Progenitor cell of endocrine pancreas (in vitro differentiated cells): ENCODE data around the gene PRR14. TPM values are rescaled to one million over a fixed set of nuclear protein-coding genes. Genes with fewer than 3 reads are reported as not detected.

Experiments
- DNase-seq: peaks from one replicate; pipeline ENCODE4 v3.0.0; 2021; ENCODE audit warnings: low spot score; ENCODE audit not compliant: unreplicated experiment
- H3K27ac Mint-ChIP-seq: 2 replicates; pipeline ENCODE4 v1.8.0; 2021; ENCODE audit warnings: mild to moderate bottlenecking, moderate library complexity, mixed read lengths
- H3K27me3 Mint-ChIP-seq: 2 replicates; pipeline ENCODE4 v1.8.0; 2021; ENCODE audit warnings: mixed read lengths
- H3K36me3 Mint-ChIP-seq: 2 replicates; pipeline ENCODE4 v1.8.0; 2022; ENCODE audit warnings: mixed read lengths; ENCODE audit not compliant: insufficient read depth
- H3K4me1 Mint-ChIP-seq: 2 replicates; pipeline ENCODE4 v1.8.0; 2021; ENCODE audit warnings: low read depth, mixed read lengths
- H3K4me3 Mint-ChIP-seq: 2 replicates; pipeline ENCODE4 v1.8.0; 2021; ENCODE audit warnings: low read depth, mild to moderate bottlenecking, moderate library complexity, mixed read lengths
- H3K9me3 Mint-ChIP-seq: 2 replicates; pipeline ENCODE4 v1.8.0; 2021; ENCODE audit warnings: low read depth, mixed read lengths
- total RNA-seq: library from RNA; stranded (reverse); gene quantifications from 2 replicates; pipeline ENCODE4 v1.2.1, GENCODE V29; 2021
- TF ChIP-seq, protein P1 (sequence below): fragments of 200-600 bp; sonication (generic); IDR thresholded peaks from one replicate; pipeline ENCODE4 v1.5.0; 2021; ENCODE audit warnings: antibody characterized with exemption, mild to moderate bottlenecking; ENCODE audit not compliant: unreplicated experiment

The PRR14 gene
- total RNA-seq, 1 donor from 2014 or later: 58.7 TPM

- H3K9me3 Mint-ChIP-seq: peaks cover 4% of the 10 kb centered on the region
- no peaks in the 10 kb centered on the region for H3K27me3 Mint-ChIP-seq
- peak overlapping the region; percentile 13 for H3K27ac Mint-ChIP-seq
- H3K36me3 Mint-ChIP-seq: peaks cover 31% of the 10 kb centered on the region
- peaks cover 5% of the 10 kb centered on the region for H3K4me1 Mint-ChIP-seq
- DNase-seq: no peak
- no peak overlapping the region for H3K4me3 Mint-ChIP-seq
- TF ChIP-seq, protein P1, sequence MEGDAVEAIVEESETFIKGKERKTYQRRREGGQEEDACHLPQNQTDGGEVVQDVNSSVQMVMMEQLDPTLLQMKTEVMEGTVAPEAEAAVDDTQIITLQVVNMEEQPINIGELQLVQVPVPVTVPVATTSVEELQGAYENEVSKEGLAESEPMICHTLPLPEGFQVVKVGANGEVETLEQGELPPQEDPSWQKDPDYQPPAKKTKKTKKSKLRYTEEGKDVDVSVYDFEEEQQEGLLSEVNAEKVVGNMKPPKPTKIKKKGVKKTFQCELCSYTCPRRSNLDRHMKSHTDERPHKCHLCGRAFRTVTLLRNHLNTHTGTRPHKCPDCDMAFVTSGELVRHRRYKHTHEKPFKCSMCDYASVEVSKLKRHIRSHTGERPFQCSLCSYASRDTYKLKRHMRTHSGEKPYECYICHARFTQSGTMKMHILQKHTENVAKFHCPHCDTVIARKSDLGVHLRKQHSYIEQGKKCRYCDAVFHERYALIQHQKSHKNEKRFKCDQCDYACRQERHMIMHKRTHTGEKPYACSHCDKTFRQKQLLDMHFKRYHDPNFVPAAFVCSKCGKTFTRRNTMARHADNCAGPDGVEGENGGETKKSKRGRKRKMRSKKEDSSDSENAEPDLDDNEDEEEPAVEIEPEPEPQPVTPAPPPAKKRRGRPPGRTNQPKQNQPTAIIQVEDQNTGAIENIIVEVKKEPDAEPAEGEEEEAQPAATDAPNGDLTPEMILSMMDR: no peak
Measured at GRCh38 chr16:30605158-30605557, 45.6 kb upstream of the PRR14 start.

DNA sequence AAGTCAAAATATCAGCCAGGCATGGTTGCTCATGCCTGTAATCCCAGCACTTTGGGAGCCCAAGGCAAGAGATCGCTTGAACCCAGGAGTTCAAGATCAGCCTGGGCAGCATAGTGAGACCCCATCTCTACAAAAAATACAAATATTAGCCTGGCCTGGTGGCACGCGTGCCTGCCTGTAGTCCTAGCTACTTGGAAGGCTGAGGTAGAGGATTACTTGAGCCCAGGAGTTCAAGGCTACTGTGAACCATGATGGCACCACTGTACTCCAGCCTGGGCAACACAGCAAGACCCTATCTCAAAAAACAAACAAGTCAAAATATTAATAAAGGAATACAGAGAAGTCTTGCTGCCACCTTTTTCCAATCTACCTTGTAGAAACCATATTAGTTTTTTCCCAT is 44.8 kb upstream of the PRR14 start:
- Mint-ChIP-seq H3K4me1 (peaks cover 8% of the 10 kb centered on the region), H3K27ac (no peak overlapping the region), H3K36me3 (peaks cover 27% of the 10 kb centered on the region), H3K9me3 (peaks cover under 1% of the 10 kb centered on the region), H3K4me3 (no peak overlapping the region), H3K27me3 (no peaks in the 10 kb centered on the region)
- TF ChIP-seq, protein P1: no peak
- no peak for DNase-seq

DNA sequence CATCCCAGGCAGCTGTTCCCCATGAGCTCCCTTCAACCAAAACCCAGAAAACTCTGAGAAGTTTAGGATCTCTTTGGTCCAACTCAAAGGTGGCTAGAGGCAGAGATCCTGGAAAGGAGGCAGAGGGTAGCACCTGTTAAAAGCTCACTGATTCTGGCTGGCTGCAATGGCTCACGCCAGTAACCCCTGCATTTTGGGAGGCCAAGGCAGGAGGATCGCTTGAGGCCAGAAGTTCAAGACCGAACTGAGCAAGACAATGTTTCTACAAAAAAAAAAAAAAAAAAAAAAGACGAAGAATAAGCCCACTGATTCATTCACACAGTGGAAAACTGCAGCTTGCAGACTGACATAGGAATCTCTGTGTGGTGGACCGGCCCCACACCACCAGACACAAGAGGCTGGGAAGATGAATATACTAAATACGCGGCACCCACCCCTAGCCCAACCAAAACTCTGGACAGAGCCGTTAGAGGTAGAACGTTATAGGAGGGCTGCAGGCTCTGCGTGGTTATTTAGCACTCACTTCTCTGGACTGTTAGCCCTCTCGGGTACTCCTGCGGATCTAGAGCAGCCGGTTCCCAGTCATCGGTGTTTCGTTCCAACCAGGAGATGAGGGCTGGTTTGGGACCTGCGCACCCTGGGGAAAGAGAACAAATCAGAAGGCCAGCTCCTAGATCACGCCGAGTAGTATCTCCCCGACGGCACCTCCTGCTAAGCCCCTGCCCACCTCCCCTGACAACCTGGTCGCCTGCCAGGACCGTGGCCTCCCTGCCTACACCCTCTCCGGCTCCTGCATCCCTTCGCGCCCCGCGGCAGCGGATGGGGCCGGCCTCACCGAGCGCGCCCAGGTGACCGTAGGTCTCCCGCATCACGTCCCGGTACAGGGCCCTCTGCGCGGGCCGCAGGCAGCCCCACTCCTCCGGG is 41.5 kb upstream of the PRR14 start:
- TF ChIP-seq, protein P1: no peak
- peak; percentile 35 for DNase-seq

GRCh38 chr16:30609926-30610839 is 40.6 kb upstream of the PRR14 start, which contains the start of gene ZNF689:
Gene ZNF689, minus strand, starts transcription at chr16:30610389. Its CDS starts 348 bp downstream, at chr16:30610041.
- H3K27me3 Mint-ChIP-seq: no peaks in the 10 kb centered on the region
- no peaks in the 10 kb centered on the region for H3K9me3 Mint-ChIP-seq
- peaks cover 8% of the 10 kb centered on the region for H3K4me1 Mint-ChIP-seq
- H3K27ac Mint-ChIP-seq: peak within 1 kb of the TSS; percentile 98
- TF ChIP-seq, protein P1: no peak
- DNase-seq: peak; percentile 96
- H3K36me3 Mint-ChIP-seq: peaks cover 6% of the 10 kb centered on the region
- H3K4me3 Mint-ChIP-seq: peak within 1 kb of the TSS; percentile 85

More for the DNA sequence above, 41.5 kb upstream of the PRR14 start:
- Mint-ChIP-seq H3K36me3 (peaks cover 12% of the 10 kb centered on the region), H3K27me3 (no peaks in the 10 kb centered on the region), H3K9me3 (no peaks in the 10 kb centered on the region), H3K4me3 (peak overlapping the region; percentile 85), H3K27ac (peak overlapping the region; percentile 98), H3K4me1 (peaks cover 8% of the 10 kb centered on the region)
